Subcutaneous abdominal adipose tissue (tissue), 5 donors: ENCODE data around the gene PRKCA.
"Not testable (repeated sequence)": the region's sequence is repeated elsewhere in the genome, so short reads cannot be mapped to it uniquely, and the experiment has no call there.

Source experiments
- H3K27ac ChIP-seq: one replicate; pipeline ENCODE4 v1.7.0; 2013; ENCODE audit warnings: low read depth, mild to moderate bottlenecking, inconsistent platforms, low read length, moderate library complexity
- H3K27me3 ChIP-seq, 5 donors: one replicate each; pipeline ENCODE4 v1.7.0; 2013; ENCODE audit warnings: low read length in 5 of 5, inconsistent platforms in 1 of 5; ENCODE audit not compliant: control insufficient read depth in 5 of 5, insufficient read depth in 4 of 5
- H3K36me3 ChIP-seq, 5 donors: one replicate each; pipeline ENCODE4 v1.7.0; 2013; ENCODE audit warnings: low read length in 5 of 5; ENCODE audit not compliant: control insufficient read depth in 5 of 5, insufficient read depth in 5 of 5
- H3K4me1 ChIP-seq, 5 donors: one replicate each; pipeline ENCODE4 v1.7.0; 2013; ENCODE audit warnings: low read length in 5 of 5, mild to moderate bottlenecking in 3 of 5, moderate library complexity in 1 of 5; ENCODE audit not compliant: control insufficient read depth in 5 of 5, insufficient read depth in 5 of 5
- H3K4me3 ChIP-seq, 5 donors: one replicate each; pipeline ENCODE4 v1.7.0; 2013; ENCODE audit warnings: low read length in 5 of 5, low read depth in 1 of 5
- H3K9ac ChIP-seq, 5 donors: one replicate each; pipeline ENCODE4 v1.7.0; 2013; ENCODE audit warnings: low read length in 5 of 5, mild to moderate bottlenecking in 4 of 5, moderate library complexity in 3 of 5
- H3K9me3 ChIP-seq, 5 donors: one replicate each; pipeline ENCODE4 v1.7.0; 2013; ENCODE audit warnings: low read length in 5 of 5; ENCODE audit not compliant: control insufficient read depth in 5 of 5
- donor health status: healthy.
- donor health status: healthy.
- donor health status: healthy.
- donor health status: healthy.
- donor health status: healthy.

The PRKCA gene

GRCh38 chr17:66701462-66701861, 399.0 kb downstream of the PRKCA start:
- H3K27me3 ChIP-seq: no peaks in the 10 kb centered on the region
- no peak overlapping the region for H3K27ac ChIP-seq
- peaks cover 0 to 6% (median 3%) of the 10 kb centered on the region in 5 donors for H3K4me1 ChIP-seq
- H3K36me3 ChIP-seq: no peaks in the 10 kb centered on the region
- H3K9me3 ChIP-seq: peaks cover 0 to 11% (median 4%) of the 10 kb centered on the region in 5 donors
- H3K4me3 ChIP-seq: no peak overlapping the region
- H3K9ac ChIP-seq: no peak overlapping the region

- Histone ChIP-seq H3K36me3 (no peaks in the 10 kb centered on the region), H3K9me3 (peaks cover 0 to 11% (median 4%) of the 10 kb centered on the region in 5 donors), H3K27me3 (no peaks in the 10 kb centered on the region), H3K4me3 (no peak overlapping the region), H3K27ac (no peak overlapping the region), H3K4me1 (peaks cover 0 to 6% (median 3%) of the 10 kb centered on the region in 5 donors), H3K9ac (no peak overlapping the region)
Measured at GRCh38 chr17:66702106-66702936, 399.9 kb downstream of the PRKCA start.

- Histone ChIP-seq H3K36me3 (no peaks in the 10 kb centered on the region), H3K27me3 (no peaks in the 10 kb centered on the region), H3K4me1 (peaks cover 0 to 6% (median 3%) of the 10 kb centered on the region in 5 donors), H3K9me3 (no peaks in the 10 kb centered on the region), H3K4me3 (no peak overlapping the region), H3K9ac (no peak overlapping the region), H3K27ac (no peak overlapping the region)
Measured at GRCh38 chr17:66704858-66705520, 402.6 kb downstream of the PRKCA start.

- H3K4me3 ChIP-seq: no peak overlapping the region
- H3K9ac ChIP-seq: no peak overlapping the region
- H3K27ac ChIP-seq: no peak overlapping the region
- H3K9me3 ChIP-seq: no peaks in the 10 kb centered on the region
- H3K27me3 ChIP-seq: no peaks in the 10 kb centered on the region
- no peaks in the 10 kb centered on the region for H3K36me3 ChIP-seq
- H3K4me1 ChIP-seq: peaks cover 0 to 6% (median 3%) of the 10 kb centered on the region in 5 donors
Measured at GRCh38 chr17:66706851-66707450, 404.5 kb downstream of the PRKCA start.

- Histone ChIP-seq H3K36me3 (no peaks in the 10 kb centered on the region), H3K4me1 (peaks cover 0 to 19% (median 5%) of the 10 kb centered on the region in 5 donors), H3K27ac (no peak overlapping the region), H3K9me3 (no peaks in the 10 kb centered on the region), H3K4me3 (no peak overlapping the region), H3K27me3 (no peaks in the 10 kb centered on the region), H3K9ac (no peak overlapping the region)
Measured at GRCh38 chr17:66711401-66711800, 409.0 kb downstream of the PRKCA start.

GRCh38 chr17:66711881-66712321, 409.5 kb downstream of the PRKCA start:
- Histone ChIP-seq H3K9me3 (no peaks in the 10 kb centered on the region), H3K4me3 (no peak overlapping the region), H3K4me1 (peaks cover 0 to 24% (median 5%) of the 10 kb centered on the region in 5 donors), H3K27ac (no peak overlapping the region), H3K27me3 (no peaks in the 10 kb centered on the region), H3K9ac (no peak overlapping the region), H3K36me3 (no peaks in the 10 kb centered on the region)

GRCh38 chr17:66712453-66712852, 410.0 kb downstream of the PRKCA start:
- H3K9ac ChIP-seq: no peak overlapping the region
- no peaks in the 10 kb centered on the region for H3K36me3 ChIP-seq
- H3K27ac ChIP-seq: no peak overlapping the region
- H3K9me3 ChIP-seq: no peaks in the 10 kb centered on the region
- peaks cover 0 to 26% (median 5%) of the 10 kb centered on the region in 5 donors for H3K4me1 ChIP-seq
- H3K27me3 ChIP-seq: no peaks in the 10 kb centered on the region
- no peak overlapping the region for H3K4me3 ChIP-seq

- H3K9ac ChIP-seq, H3K36me3 ChIP-seq, H3K4me3 ChIP-seq, H3K27me3 ChIP-seq, H3K27ac ChIP-seq, H3K9me3 ChIP-seq: not testable (repeated sequence)
- H3K4me1 ChIP-seq: peaks cover 0 to 26% (median 5%) of the 10 kb centered on the region in 5 donors
Measured at GRCh38 chr17:66713021-66713532, 410.7 kb downstream of the PRKCA start.

GRCh38 chr17:66713533-66714042, 411.2 kb downstream of the PRKCA start:
- H3K9ac ChIP-seq: no peak overlapping the region
- no peaks in the 10 kb centered on the region for H3K36me3 ChIP-seq
- H3K27me3 ChIP-seq: no peaks in the 10 kb centered on the region
- H3K9me3 ChIP-seq: peaks cover 0 to 3% (median 0%) of the 10 kb centered on the region in 5 donors
- no peak overlapping the region for H3K27ac ChIP-seq
- H3K4me1 ChIP-seq: peaks cover 0 to 26% (median 5%) of the 10 kb centered on the region in 5 donors
- H3K4me3 ChIP-seq: no peak overlapping the region
